GM12864 (cell line): ENCODE measurements around the gene ASRGL1.
"Not testable (repeated sequence)": the region's sequence is repeated elsewhere in the genome, so short reads cannot be mapped to it uniquely, and the experiment has no call there.

Experiments used
- DNase-seq: peaks from one replicate; pipeline ENCODE4 v3.0.0-alpha.2; 2011; ENCODE audit warnings: low read depth
- H3K4me3 ChIP-seq: 2 replicates; pipeline ENCODE4 v1.5.1; 2011; ENCODE audit warnings: mild to moderate bottlenecking, low read depth, low read length, control low read depth
- TF ChIP-seq, protein P1 (sequence below): IDR thresholded peaks from 2 replicates; pipeline ENCODE4 v1.5.1; 2011; ENCODE audit warnings: low read depth, mild to moderate bottlenecking, moderate library complexity, low read length, control low read depth, inconsistent platforms; ENCODE audit errors: missing control alignments

ASRGL1 gene

DNA sequence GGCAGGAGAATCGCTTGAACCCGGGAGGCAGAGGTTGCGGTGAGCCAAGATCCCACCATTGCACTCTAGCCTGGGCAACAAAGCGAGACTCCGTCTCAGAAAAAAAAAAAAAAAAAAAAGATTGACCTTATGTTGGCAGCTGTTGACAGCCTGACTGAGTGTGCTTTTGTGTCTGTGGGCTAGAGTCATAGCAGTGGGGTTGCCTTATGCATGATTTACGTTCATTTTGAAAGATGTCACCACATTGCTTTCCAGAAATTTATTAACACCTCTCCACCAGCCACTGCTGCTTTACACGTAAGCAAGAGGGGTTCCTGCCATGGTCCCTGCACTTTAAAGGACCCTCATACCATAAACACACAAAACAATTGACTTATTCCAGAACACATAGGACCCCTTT lies 21.0 kb downstream of the ASRGL1 start:
- TF ChIP-seq, protein P1, sequence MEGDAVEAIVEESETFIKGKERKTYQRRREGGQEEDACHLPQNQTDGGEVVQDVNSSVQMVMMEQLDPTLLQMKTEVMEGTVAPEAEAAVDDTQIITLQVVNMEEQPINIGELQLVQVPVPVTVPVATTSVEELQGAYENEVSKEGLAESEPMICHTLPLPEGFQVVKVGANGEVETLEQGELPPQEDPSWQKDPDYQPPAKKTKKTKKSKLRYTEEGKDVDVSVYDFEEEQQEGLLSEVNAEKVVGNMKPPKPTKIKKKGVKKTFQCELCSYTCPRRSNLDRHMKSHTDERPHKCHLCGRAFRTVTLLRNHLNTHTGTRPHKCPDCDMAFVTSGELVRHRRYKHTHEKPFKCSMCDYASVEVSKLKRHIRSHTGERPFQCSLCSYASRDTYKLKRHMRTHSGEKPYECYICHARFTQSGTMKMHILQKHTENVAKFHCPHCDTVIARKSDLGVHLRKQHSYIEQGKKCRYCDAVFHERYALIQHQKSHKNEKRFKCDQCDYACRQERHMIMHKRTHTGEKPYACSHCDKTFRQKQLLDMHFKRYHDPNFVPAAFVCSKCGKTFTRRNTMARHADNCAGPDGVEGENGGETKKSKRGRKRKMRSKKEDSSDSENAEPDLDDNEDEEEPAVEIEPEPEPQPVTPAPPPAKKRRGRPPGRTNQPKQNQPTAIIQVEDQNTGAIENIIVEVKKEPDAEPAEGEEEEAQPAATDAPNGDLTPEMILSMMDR, result no peak
- DNase-seq, result no peak
- no peak overlapping the region for H3K4me3 ChIP-seq

GRCh38 chr11:62359475-62359874 lies 22.2 kb downstream of the ASRGL1 start:
- DNase-seq, result no peak
- no peak overlapping the region for H3K4me3 ChIP-seq
- TF ChIP-seq, protein P1, result no peak

GRCh38 chr11:62360685-62361084 lies 23.4 kb downstream of the ASRGL1 start:
- TF ChIP-seq, protein P1, result no peak
- no peak for DNase-seq
- no peak overlapping the region for H3K4me3 ChIP-seq

GRCh38 chr11:62368861-62369477 lies 31.7 kb downstream of the ASRGL1 start:
- H3K4me3 ChIP-seq, DNase-seq: not testable (repeated sequence)

DNA sequence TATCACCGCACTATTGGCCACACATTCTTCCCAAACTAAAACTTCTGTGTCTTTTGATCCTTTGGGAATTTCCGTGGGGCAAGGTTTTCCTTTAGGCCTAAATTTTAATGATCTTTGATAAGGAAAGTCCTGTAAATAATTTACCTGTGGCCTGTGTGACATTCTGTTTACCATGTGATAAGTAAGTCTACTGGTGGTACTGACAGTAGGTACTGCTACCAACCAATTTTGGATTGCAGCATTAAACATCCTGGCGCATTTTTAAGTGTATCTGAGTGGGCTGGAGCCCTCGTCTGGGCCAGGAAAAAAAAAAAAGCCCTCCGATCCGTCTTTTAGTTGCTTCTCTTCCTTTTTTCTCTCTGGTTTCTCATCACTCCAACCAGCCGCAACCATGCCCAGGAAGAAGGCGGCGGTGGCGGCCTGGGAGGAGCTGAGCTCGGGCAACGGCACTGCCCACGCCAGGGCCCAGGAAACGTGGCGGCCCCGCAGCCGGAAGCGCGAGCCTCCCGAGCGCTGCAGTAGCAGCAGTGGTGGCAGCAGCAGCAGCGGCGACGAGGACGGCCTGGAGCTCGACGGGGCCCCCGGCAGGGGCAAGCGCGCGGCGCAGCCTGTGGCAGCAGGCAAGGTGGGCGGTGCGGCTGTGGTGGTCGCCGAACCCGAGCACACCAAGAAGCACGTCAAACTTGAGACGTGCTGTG lies 33.6 kb downstream of the ASRGL1 start:
- TF ChIP-seq, protein P1, result no peak
- no peak for DNase-seq
- H3K4me3 ChIP-seq, result no peak overlapping the region

DNA sequence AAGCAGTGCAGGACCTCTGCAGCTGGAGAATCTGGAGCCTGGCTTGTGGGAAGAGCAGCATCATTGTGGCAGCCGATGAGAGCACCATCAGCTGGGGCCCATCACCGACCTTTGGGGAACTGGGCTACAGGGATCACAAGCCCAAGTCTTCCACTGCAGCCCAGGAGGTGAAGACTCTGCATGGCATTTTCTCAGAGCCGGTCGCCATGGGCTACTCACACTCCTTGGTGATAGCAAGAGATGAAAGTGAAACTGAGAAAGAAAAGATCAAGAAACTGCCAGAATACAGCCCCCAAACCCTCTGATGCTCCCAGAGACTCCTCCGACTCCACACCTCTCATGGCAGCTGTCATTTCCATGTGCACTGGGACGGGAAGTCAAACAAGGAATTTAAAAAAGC lies 35.6 kb downstream of the ASRGL1 start:
- no peak for DNase-seq
- TF ChIP-seq, protein P1, result no peak
- H3K4me3 ChIP-seq, result no peak overlapping the region

GRCh38 chr11:62373464-62374119 lies 36.3 kb downstream of the ASRGL1 start:
- TF ChIP-seq, protein P1, result no peak
- DNase-seq, result no peak
- H3K4me3 ChIP-seq, result no peak overlapping the region
